HepG2 (cell line): Measurements from ENCODE around the gene TP53TG5. TPM values are rescaled to one million over a fixed set of nuclear protein-coding genes. Genes with fewer than 3 reads are reported as not detected.

Experiments
- ATAC-seq: fragments of 200-7000 bp; cut with Tn5 transposase; 3 replicates; pipeline ENCODE4 v1.9.1; 2020; ENCODE audit warnings: mild to moderate bottlenecking, moderate library complexity
- BruUV-seq: library from RNA; stranded (reverse); fragments of 400-500 nt; replicated peaks from 2 replicates; lab custom pipeline; 2021; lab: Mats Ljungman, UMichigan
- CTCF ChIA-PET: fragments of 300-600 bp; formaldehyde crosslinking; extraction: SDS; loops from one replicate; lab custom pipeline; 2021; ENCODE audit warnings: low total read pairs, inconsistent platforms, low intra/inter-chr PET ratio; lab: Yijun Ruan, JAX
- POLR2A ChIA-PET: fragments of 350-600 bp; sonication (Branson Sonifier 250); formaldehyde crosslinking; loops from one replicate; lab custom pipeline; 2020; ENCODE audit warnings: antibody characterized with exemption, inconsistent platforms; lab: Yijun Ruan, JAX
- DNase-seq: peaks from one replicate; pipeline ENCODE4 v3.0.0-alpha.2; 2015; ENCODE audit warnings: low spot score
- FAIRE-seq: peaks from 3 replicates; lab custom pipeline; 2011; peaks lifted over from hg19 to GRCh38; lab: Jason Lieb, UNC
- H2AFZ ChIP-seq: one replicate; pipeline ENCODE4 v1.6.1; 2011; ENCODE audit warnings: low read length, inconsistent platforms
- H3K27ac ChIP-seq: fragments of 300-600 bp; 3 replicates; pipeline ENCODE4 v1.8.0; 2011; ENCODE audit warnings: mixed run types, mild to moderate bottlenecking, mixed read lengths, low read length, inconsistent platforms; ENCODE audit not compliant: insufficient read depth; ENCODE audit errors: extremely low read length
- H3K27me3 ChIP-seq, 2 experiments: fragments of 200-600 bp in 1 of 2; 2 replicates in 1 of 2; 3 replicates in 1 of 2; pipeline versions ENCODE4 v1.6.0 to v1.8.0; 2011; ENCODE audit warnings: low read length in 2 of 2, mild to moderate bottlenecking in 2 of 2, moderate library complexity in 2 of 2, inconsistent platforms in 1 of 2; ENCODE audit not compliant: insufficient read depth in 2 of 2, control insufficient read depth in 1 of 2
- H3K36me3 ChIP-seq, 2 experiments: fragments of 200-600 bp in 1 of 2; replicated peaks in 1 of 2; 2 replicates in 1 of 2; 3 replicates in 1 of 2; pipeline versions ENCODE4 v1.5.1 to v1.8.0; 2011; ENCODE audit warnings: low read length in 2 of 2, inconsistent platforms in 1 of 2; ENCODE audit not compliant: insufficient read depth in 2 of 2, control insufficient read depth in 1 of 2
- H3K4me1 ChIP-seq: 2 replicates; pipeline ENCODE4 v1.5.1; 2012; ENCODE audit warnings: low read length, inconsistent platforms; ENCODE audit not compliant: insufficient read depth
- H3K4me2 ChIP-seq: 2 replicates; pipeline ENCODE4 v1.6.0; 2011; ENCODE audit warnings: low read depth, low read length, inconsistent platforms
- H3K4me3 ChIP-seq, 3 experiments: fragments of 200-600 bp in 1 of 3; sonication (generic), shearing (Covaris generic) in 1 of 3; replicated peaks in 1 of 3; 2 replicates each; pipeline ENCODE4 v1.5.1; 2011 to 2016; ENCODE audit warnings: low read length in 3 of 3, inconsistent platforms in 2 of 3, low read depth in 2 of 3, mild to moderate bottlenecking in 2 of 3, control low read depth in 1 of 3, mixed read lengths in 1 of 3; ENCODE audit not compliant: insufficient read depth in 1 of 3
- H3K79me2 ChIP-seq: one replicate; pipeline ENCODE4 v1.6.1; 2011; ENCODE audit warnings: low read length, inconsistent platforms; ENCODE audit not compliant: insufficient read depth
- H3K9ac ChIP-seq: 2 replicates; pipeline ENCODE4 v1.6.0; 2011; ENCODE audit warnings: mild to moderate bottlenecking, low read depth, low read length, inconsistent platforms; ENCODE audit not compliant: insufficient read depth
- H3K9me3 ChIP-seq: 2 replicates; pipeline ENCODE4 v1.5.1; 2012; ENCODE audit warnings: mild to moderate bottlenecking, low read length
- H4K20me1 ChIP-seq: 2 replicates; pipeline ENCODE4 v1.6.0; 2011; ENCODE audit warnings: inconsistent platforms, mild to moderate bottlenecking, low read length, moderate library complexity; ENCODE audit not compliant: insufficient read depth
- ATF2 ChIP-seq: sonication (generic); formaldehyde crosslinking; IDR thresholded peaks from 2 replicates; pipeline ENCODE4 v1.4.0; 2020; ENCODE audit warnings: missing genetic modification reagents
- DNMT1 ChIP-seq: sonication (generic); formaldehyde crosslinking; IDR thresholded peaks from 2 replicates; pipeline ENCODE4 v1.5.1; 2020; ENCODE audit warnings: mild to moderate bottlenecking, missing genetic modification reagents
- KDM5A ChIP-seq: fragments of 200-600 bp; sonication (generic); IDR thresholded peaks from 2 replicates; pipeline ENCODE4 v1.7.0; 2018; ENCODE audit warnings: antibody characterized with exemption, mild to moderate bottlenecking, low read length, borderline replicate concordance
- KLF6 ChIP-seq: IDR thresholded peaks from 2 replicates; pipeline ENCODE4 v1.8.0; 2016; ENCODE audit warnings: missing biosample characterization, missing genetic modification reagents
- MED13 ChIP-seq: sonication (generic); formaldehyde crosslinking; IDR thresholded peaks from 2 replicates; pipeline ENCODE4 v1.5.0; 2020; ENCODE audit warnings: missing genetic modification reagents
- MXD3 ChIP-seq: IDR thresholded peaks from 2 replicates; pipeline ENCODE4 v1.6.1; 2016; ENCODE audit warnings: mild to moderate bottlenecking, missing biosample characterization, missing genetic modification reagents
- NR2C2 ChIP-seq: sonication (generic); formaldehyde crosslinking; IDR thresholded peaks from 2 replicates; pipeline ENCODE4 v1.4.0; 2020; ENCODE audit warnings: missing genetic modification reagents, mild to moderate bottlenecking, moderate library complexity, borderline replicate concordance
- PHF20 ChIP-seq: sonication (generic); formaldehyde crosslinking; IDR thresholded peaks from 2 replicates; pipeline ENCODE4 v1.5.0; 2020; ENCODE audit warnings: mild to moderate bottlenecking, missing genetic modification reagents
- POLR2A ChIP-seq, 2 experiments: IDR thresholded peaks; 2 replicates each; pipeline ENCODE4 v1.6.1; 2011; ENCODE audit warnings: low read depth in 2 of 2, low read length in 2 of 2, mild to moderate bottlenecking in 1 of 2, moderate library complexity in 1 of 2; ENCODE audit not compliant: insufficient read depth in 1 of 2
- POLR2AphosphoS2 ChIP-seq: IDR thresholded peaks from 2 replicates; pipeline ENCODE4 v1.6.1; 2011; ENCODE audit warnings: low read depth, low read length, improper control_type of control experiment
- RARG ChIP-seq: sonication (generic); formaldehyde crosslinking; IDR thresholded peaks from 2 replicates; pipeline ENCODE4 v1.4.0; 2020; ENCODE audit warnings: low read depth, mild to moderate bottlenecking, missing genetic modification reagents
- THAP7 ChIP-seq: sonication (generic); formaldehyde crosslinking; IDR thresholded peaks from 2 replicates; pipeline ENCODE4 v1.8.1; 2023; ENCODE audit warnings: mild to moderate bottlenecking, missing genetic modification reagents
- ZBTB42 ChIP-seq: sonication (generic); formaldehyde crosslinking; IDR thresholded peaks from 2 replicates; pipeline ENCODE4 v1.5.0; 2020; ENCODE audit warnings: mild to moderate bottlenecking, missing genetic modification reagents
- ZMAT5 ChIP-seq: sonication (generic); formaldehyde crosslinking; IDR thresholded peaks from 2 replicates; pipeline ENCODE4 v1.5.0; 2020; ENCODE audit warnings: mild to moderate bottlenecking, low read depth, missing genetic modification reagents, borderline replicate concordance
- ZNF333 ChIP-seq: sonication (generic); formaldehyde crosslinking; IDR thresholded peaks from 2 replicates; pipeline ENCODE4 v1.4.0; 2020; ENCODE audit warnings: mild to moderate bottlenecking, missing genetic modification reagents, borderline replicate concordance
- ZNF496 ChIP-seq: sonication (generic); formaldehyde crosslinking; IDR thresholded peaks from 2 replicates; pipeline ENCODE4 v1.8.1; 2023; ENCODE audit warnings: mild to moderate bottlenecking, moderate library complexity, missing genetic modification reagents; ENCODE audit not compliant: insufficient replicate concordance
- ZNF543 ChIP-seq: sonication (generic); formaldehyde crosslinking; IDR thresholded peaks from 2 replicates; pipeline ENCODE4 v1.4.0; 2020; ENCODE audit warnings: mild to moderate bottlenecking, missing genetic modification reagents
- ZNF670 ChIP-seq: sonication (generic); formaldehyde crosslinking; IDR thresholded peaks from 2 replicates; pipeline ENCODE4 v1.8.0; 2022; ENCODE audit warnings: mild to moderate bottlenecking, missing genetic modification reagents, borderline replicate concordance
- ZNF816 ChIP-seq: sonication (generic); formaldehyde crosslinking; IDR thresholded peaks from 2 replicates; pipeline ENCODE4 v1.8.0; 2022; ENCODE audit warnings: missing genetic modification reagents, mild to moderate bottlenecking, borderline replicate concordance
- WGBS: methylation state at CpG from one replicate; pipeline ENCODE4 v1.1.6; 2017; ENCODE audit warnings: low lambda C conversion rate; 5-methylcytosine and 5-hydroxymethylcytosine counted together
- in situ Hi-C: cut with HindIII; loops from 2 replicates; pipeline ENCODE4 v1.10.0; 2017; ENCODE audit warnings: low pct_unique_long_range_greater_than_20kb; ENCODE audit not compliant: extremely low pct_ligation_motif_present
- intact Hi-C: fragments of 100-400 bp; cut with micrococcal nuclease; formaldehyde crosslinking; loops from one replicate; pipeline ENCODE4 v1.10.0; 2022; ENCODE audit not compliant: unreplicated experiment
- polyA plus RNA-seq, 8 experiments: library from polyadenylated mRNA; depleted of rRNA in 3 of 8; stranded (reverse) in 7 of 8; unstranded in 1 of 8; fragments of >200 nt; fragmentation: Illumina TruSeq in 4 of 8; extraction: Trizol in 4 of 8; gene quantifications; 2 replicates each; pipeline versions ENCODE4 v1.2.1 to v1.2.3, GENCODE V29; 2011 to 2016; ENCODE audit warnings: low read depth in 4 of 8, missing spikeins in 1 of 8, mixed read lengths in 1 of 8; ENCODE audit not compliant: insufficient read depth in 1 of 8
- total RNA-seq, 5 experiments: library from RNA; depleted of rRNA; stranded (reverse); fragments of >200 nt; fragmentation: Illumina TruSeq; extraction: Trizol; gene quantifications; 2 replicates each; pipeline ENCODE4 v1.2.3, GENCODE V29; 2016; ENCODE audit warnings: low read depth in 1 of 5

Gene TP53TG5
- total and polyA plus RNA-seq, 2 of the 13 experiments (the other 11 are each of a cell fraction or from before 2014, with no cell fraction given): 0.11 TPM; not detected in 1

GRCh38 chr20:45344168-45344860 lies 33.8 kb downstream of the TP53TG5 start (continued):
- TF ChIP-seq THAP7 (CRISPR knock-in tag) (no peak), ZNF816 (CRISPR knock-in tag) (peak; percentile 84)

GRCh38 chr20:45343532-45344167 lies 34.5 kb downstream of the TP53TG5 start:
- in situ Hi-C loops (no loop called here), intact Hi-C loops (loop anchor here (2.0 to 5.0 kb wide), 3 partner anchors 15 to 629 kb away; partner anchors contain the start of genes PIGT and ZNF335)
- Histone ChIP-seq H3K9ac (peak overlapping the region; percentile 66), H3K27ac (peak overlapping the region; percentile 80), H3K4me1 (peaks cover 95% of the 10 kb centered on the region), H2AFZ (no peak overlapping the region), H3K9me3 (no peaks in the 10 kb centered on the region), H3K4me2 (peak overlapping the region; percentile 99), H3K27me3 (peaks cover 0 to 3% of the 10 kb centered on the region in 2 experiments; a peak in 2 of 5 replicates), H3K79me2 (peaks cover 55% of the 10 kb centered on the region), H3K36me3 (no peaks in the 10 kb centered on the region), H3K4me3 (peak overlapping the region; percentile 49 to 87 (median 54)), H4K20me1 (peaks cover 8% of the 10 kb centered on the region; the same call in 1 of the 2 replicates)
- POLR2A ChIA-PET: interaction anchor here (0.8 to 23.9 kb wide), 20 partner anchors 8 to 1785 kb away, joined by 3 to 1422 read pairs (median 6); partner anchors contain the start of genes PCIF1, PIGT, SDC4 and SGK2
- BruUV-seq: no TSS peak
- WGBS: 0% methylated on average over 6 of the region's 6 CpGs
- CTCF ChIA-PET: no interaction called here
- ATAC-seq: peak; percentile 43
- FAIRE-seq: no peak
- peak; percentile 89 for DNase-seq
- TF ChIP-seq ZNF333 (CRISPR knock-in tag) (no peak), MED13 (CRISPR knock-in tag) (no peak), PHF20 (CRISPR knock-in tag) (no peak), ATF2 (CRISPR knock-in tag) (no peak), ZNF543 (peak; percentile 87; the same call in 1 of the 2 replicates), KDM5A (no peak), ZNF670 (peak; percentile 56; the same call in 1 of the 2 replicates), ZNF496 (no peak), RARG (CRISPR knock-in tag) (no peak), NR2C2 (CRISPR knock-in tag) (no peak), ZMAT5 (CRISPR knock-in tag) (no peak), POLR2AphosphoS2 (no peak), POLR2A (IDR thresholded peaks at IDR 0.05; ENCODE audit: insufficient read depth in 1 of 2, low read depth in 2 of 2, low read length in 2 of 2) (no peak), KLF6 (CRISPR knock-in tag) (no peak), ZBTB42 (no peak), DNMT1 (CRISPR knock-in tag) (no peak), MXD3 (CRISPR knock-in tag) (peak; percentile 19; the same call in 1 of the 2 replicates)
